H7 (cell line): ENCODE results near the gene NDRG3. TPM values are rescaled to one million over a fixed set of nuclear protein-coding genes. Genes with fewer than 3 reads are reported as not detected.
A peak's percentile ranks its signal among the peaks of the same experiment; 100 is the strongest.
"Not testable (repeated sequence)": the region's sequence is repeated elsewhere in the genome, so short reads cannot be mapped to it uniquely, and the experiment has no call there.

Experiments used
- DNase-seq: peaks from one replicate; pipeline ENCODE4 v3.0.0; 2012
- H3K27me3 ChIP-seq: 2 replicates; pipeline ENCODE4 v1.6.0; 2011; ENCODE audit warnings: mild to moderate bottlenecking, low read length; ENCODE audit not compliant: control insufficient read depth, insufficient read depth
- H3K36me3 ChIP-seq: replicated peaks from 2 replicates; pipeline ENCODE4 v1.5.1; 2011; ENCODE audit warnings: low read length; ENCODE audit not compliant: control insufficient read depth, insufficient read depth
- H3K4me3 ChIP-seq: 2 replicates; pipeline ENCODE4 v1.5.1; 2011; ENCODE audit warnings: low read depth, mild to moderate bottlenecking, control low read depth, low read length, moderate library complexity; ENCODE audit not compliant: insufficient read depth
- total RNA-seq: library from RNA; depleted of rRNA; stranded (reverse); fragments of >200 nt; shearing (Covaris generic); gene quantifications from 2 replicates; pipeline ENCODE4 v1.2.3, GENCODE V29; 2014

The NDRG3 gene
- total RNA-seq, 1 experiment from 2014 or later: 23.2 TPM

GRCh38 chr20:36688630-36689029, 57.3 kb downstream of the NDRG3 start:
- DNase-seq: no peak
- no peaks in the 10 kb centered on the region for H3K27me3 ChIP-seq
- H3K36me3 ChIP-seq: no peaks in the 10 kb centered on the region
- H3K4me3 ChIP-seq: no peak overlapping the region

GRCh38 chr20:36687850-36688249, 58.0 kb downstream of the NDRG3 start:
- H3K36me3 ChIP-seq: no peaks in the 10 kb centered on the region
- no peak for DNase-seq
- no peaks in the 10 kb centered on the region for H3K27me3 ChIP-seq
- no peak overlapping the region for H3K4me3 ChIP-seq

DNA sequence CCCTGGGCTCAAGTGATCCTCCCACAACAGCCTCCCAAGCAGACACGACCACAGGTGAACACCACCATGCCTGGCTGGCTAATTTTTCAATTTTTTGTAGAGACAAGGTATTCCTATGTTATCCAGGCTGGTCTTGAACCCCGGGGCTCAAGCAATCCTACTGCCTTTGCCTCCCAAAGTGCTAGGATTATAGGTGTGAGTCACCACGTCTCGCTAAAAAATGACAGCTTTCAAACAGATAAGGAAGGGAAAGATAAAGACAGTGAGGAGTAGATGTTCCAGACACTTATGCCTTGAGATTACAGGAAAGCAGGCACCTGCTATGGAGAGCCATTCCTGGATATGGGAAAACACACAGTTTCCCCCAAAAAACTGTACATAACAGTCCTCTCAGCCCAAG, 58.9 kb downstream of the NDRG3 start:
- no peak for DNase-seq
- Histone ChIP-seq H3K4me3 (no peak overlapping the region), H3K36me3 (no peaks in the 10 kb centered on the region), H3K27me3 (no peaks in the 10 kb centered on the region)

DNA sequence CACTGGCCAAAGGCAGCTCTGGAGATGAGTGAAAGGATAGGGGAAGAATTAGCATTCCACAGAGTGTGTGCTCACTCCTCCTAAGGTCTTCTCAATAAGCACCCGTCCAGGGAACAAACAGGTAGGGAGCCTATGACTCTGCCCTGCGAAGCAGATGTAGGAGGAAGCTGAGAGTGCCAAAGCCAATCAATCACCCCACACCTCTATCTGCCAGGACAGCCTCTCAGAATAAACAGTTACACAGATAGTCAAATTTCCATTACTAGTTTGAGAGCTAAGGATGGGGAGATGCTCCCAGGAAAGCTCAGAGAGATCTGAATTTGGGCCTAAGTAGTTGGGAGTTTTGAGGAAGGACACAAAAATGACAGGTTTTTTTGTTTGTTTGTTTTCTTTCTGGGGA, 59.4 kb downstream of the NDRG3 start:
- H3K27me3 ChIP-seq: no peaks in the 10 kb centered on the region
- no peak for DNase-seq
- no peak overlapping the region for H3K4me3 ChIP-seq
- no peaks in the 10 kb centered on the region for H3K36me3 ChIP-seq

GRCh38 chr20:36684747-36685146, 61.1 kb downstream of the NDRG3 start:
- Histone ChIP-seq H3K4me3 (no peak overlapping the region), H3K27me3 (no peaks in the 10 kb centered on the region), H3K36me3 (no peaks in the 10 kb centered on the region)
- DNase-seq: no peak

DNA sequence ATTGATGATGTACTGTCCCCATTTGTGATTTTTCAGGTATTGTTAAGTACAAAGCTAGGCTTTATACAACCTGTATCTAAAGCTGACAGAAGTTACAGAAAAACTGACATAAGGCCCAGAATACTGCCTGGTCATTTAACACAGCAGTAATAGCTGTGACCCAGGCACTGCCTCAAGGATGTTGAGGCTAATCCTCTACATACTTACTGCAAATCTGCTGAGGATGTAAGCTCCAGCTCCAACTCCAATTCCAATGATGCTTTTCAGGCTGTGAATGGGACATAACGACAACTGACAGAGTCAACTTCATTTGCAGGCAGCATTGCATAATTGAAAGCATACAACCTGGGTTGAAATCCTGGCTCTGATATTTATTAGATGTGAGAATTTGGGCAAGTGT, 63.6 kb downstream of the NDRG3 start:
- Histone ChIP-seq H3K4me3 (no peak overlapping the region), H3K27me3 (no peaks in the 10 kb centered on the region), H3K36me3 (no peaks in the 10 kb centered on the region)
- DNase-seq: no peak

DNA sequence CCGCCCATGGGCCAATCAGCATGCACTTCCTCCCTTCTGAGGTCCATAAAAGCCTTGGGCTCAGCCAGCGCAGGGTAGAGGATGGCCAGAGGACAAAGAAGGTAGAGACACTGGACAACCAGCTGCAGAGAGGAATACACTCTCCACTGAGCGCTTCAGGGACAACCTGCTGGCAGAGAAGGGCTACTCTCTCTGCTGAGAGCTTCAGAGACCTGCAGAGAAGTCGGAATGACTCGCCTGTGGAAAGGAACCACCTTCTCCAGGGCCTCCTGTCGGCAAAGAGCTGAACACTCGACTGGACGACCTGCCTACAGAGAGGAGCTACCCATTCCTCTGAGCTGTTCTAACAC, 68.5 kb downstream of the NDRG3 start:
- Histone ChIP-seq H3K4me3 (peak overlapping the region; percentile 30), H3K36me3 (no peaks in the 10 kb centered on the region), H3K27me3 (no peaks in the 10 kb centered on the region)
- DNase-seq: no peak

DNA sequence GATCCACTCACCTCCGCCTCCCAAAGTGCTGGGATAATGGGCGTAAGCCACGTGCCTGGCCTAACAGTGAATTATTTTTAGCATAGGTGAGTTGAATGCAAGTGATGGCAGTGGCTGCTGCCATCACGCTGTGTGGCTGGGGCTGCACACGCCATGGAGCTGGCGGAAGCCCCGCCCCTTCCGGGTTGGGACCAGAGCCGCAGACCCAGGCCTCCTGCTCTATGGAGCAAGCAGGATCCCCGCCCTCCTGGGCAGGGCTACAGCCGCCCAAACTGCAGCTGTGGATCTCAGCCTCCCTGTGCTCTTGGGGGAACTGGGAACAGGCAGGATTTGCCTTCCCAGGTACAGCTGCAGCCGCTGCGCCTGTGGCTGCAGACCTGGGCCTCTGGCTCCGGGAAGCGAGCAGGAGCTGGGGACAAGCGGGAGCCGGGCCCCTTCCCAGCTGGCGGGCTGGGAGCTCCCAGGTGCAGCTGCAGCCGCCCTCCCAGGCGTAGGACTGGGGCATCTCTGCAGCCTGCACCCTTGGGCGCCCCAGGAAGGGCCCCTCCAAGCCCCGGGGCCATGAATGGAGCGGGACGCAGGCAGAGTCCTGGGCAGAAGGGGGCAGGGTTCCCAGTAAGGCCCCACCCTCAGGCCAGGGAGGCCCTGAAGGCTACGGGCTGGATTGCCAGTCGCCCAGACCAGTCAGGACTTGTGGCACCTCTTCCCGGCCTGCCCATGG, 69.0 kb downstream of the NDRG3 start:
- peak overlapping the region; percentile 87 for H3K4me3 ChIP-seq
- no peaks in the 10 kb centered on the region for H3K27me3 ChIP-seq
- no peaks in the 10 kb centered on the region for H3K36me3 ChIP-seq
- peak; percentile 94 for DNase-seq

DNA sequence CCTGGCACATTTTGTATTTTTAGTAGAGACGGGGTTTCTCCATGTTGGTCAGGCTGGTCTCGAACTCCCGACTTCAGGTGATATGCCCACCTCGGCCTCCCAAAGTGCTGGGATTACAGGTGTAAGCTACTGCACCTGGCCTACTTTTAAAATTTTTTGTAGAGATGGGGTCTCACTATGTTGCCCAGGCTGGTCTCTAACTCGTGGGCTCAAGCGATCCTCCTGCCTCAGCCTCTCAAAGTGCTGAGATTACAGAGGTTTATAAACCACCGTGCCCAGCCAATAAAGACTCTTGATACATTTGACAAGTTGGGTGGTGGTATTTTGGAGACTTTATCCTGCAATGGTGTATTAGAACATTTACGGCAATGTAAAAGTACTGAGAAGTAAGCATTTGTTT, 70.3 kb downstream of the NDRG3 start:
- not testable (repeated sequence) for H3K36me3 ChIP-seq, H3K4me3 ChIP-seq, DNase-seq, H3K27me3 ChIP-seq

DNA sequence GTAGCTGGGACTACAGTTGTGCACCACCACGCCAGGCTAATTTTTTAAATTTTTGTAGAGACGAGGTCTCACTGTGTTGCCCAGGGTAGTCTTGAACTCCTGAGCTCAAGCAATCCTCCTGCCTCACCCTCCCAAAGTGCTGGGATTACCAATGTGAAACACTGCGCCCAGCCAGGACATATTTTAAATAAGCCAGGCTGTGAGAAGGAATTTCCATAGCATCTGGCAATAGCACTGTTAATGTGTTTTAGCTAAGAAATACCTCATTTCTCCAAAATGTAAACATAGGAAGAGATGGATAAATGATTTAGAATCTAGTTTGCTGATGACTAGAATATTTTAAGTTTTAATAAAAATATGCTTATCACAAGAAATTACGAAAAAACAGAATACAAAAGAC, 72.9 kb downstream of the NDRG3 start:
- no peaks in the 10 kb centered on the region for H3K27me3 ChIP-seq
- no peak overlapping the region for H3K4me3 ChIP-seq
- no peak for DNase-seq
- no peaks in the 10 kb centered on the region for H3K36me3 ChIP-seq

DNA sequence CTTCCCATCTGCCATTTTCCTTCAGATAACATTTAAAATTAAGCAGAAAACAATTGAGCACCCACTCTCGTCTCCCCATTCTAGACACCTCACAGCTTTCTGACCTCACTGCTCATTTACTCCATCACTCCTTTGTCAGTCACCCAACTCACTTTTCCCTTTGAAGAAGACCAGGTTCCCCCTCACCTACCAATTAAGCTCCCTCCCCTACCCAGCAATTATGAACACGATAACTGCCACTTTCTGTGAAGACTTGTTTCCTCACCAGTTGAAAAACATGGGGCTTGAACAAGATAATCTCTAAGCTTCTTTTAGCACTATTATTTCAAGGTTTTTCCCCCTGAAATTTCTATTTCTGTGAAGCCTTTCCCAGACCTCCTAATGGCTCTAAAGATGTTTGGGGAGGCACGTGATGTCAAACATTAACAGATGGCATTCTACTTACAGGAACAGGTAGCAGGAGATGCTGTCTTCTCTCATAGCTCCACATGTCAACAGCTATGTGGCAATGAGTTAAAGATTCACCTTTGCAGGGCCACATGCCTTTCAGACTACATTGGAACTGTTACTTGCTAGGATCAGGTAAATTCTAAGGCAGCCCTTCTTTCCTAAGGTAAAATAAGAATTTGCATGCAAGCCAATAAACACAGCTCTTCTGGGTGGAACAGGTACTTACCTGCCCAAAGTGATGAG, 75.1 kb downstream of the NDRG3 start:
- H3K4me3 ChIP-seq: no peak overlapping the region

DNA sequence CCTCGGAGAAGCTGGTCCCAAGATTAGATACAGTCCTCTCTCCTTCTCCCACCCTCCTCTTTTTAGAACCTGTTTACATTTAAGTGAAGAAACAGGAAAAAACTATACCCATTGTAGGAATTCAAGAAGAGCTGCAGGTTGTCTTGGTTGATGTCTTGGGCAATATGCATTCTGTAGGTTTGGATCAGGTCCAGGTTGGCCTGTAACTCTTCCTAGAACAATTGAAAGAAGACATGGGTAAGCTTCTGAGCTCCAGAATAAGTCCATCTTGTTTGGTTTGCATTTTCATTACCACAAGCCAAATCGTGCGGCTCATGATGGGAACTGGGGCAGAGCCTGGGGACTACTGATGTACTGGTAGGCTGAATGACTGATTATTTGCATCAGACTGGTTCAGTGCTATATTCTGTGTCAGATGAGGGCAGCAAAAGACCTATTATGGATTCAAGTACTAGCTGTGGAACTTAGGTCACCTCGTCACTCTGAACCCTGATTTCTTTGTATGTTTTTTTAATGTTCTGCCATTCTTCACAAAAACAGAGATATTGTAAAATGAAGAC, 79.6 kb downstream of the NDRG3 start:
- no peak for DNase-seq
- Histone ChIP-seq H3K36me3 (no peaks in the 10 kb centered on the region), H3K4me3 (no peak overlapping the region), H3K27me3 (no peaks in the 10 kb centered on the region)

More for the DNA sequence above, 75.1 kb downstream of the NDRG3 start:
- Histone ChIP-seq H3K36me3 (no peaks in the 10 kb centered on the region), H3K27me3 (no peaks in the 10 kb centered on the region)
- no peak for DNase-seq

GRCh38 chr20:36663031-36663430, 82.9 kb downstream of the NDRG3 start:
- no peak for DNase-seq
- Histone ChIP-seq H3K36me3 (no peaks in the 10 kb centered on the region), H3K4me3 (no peak overlapping the region), H3K27me3 (no peaks in the 10 kb centered on the region)

GRCh38 chr20:36658300-36658699, 87.6 kb downstream of the NDRG3 start:
- peaks cover under 1% of the 10 kb centered on the region for H3K36me3 ChIP-seq
- no peak overlapping the region for H3K4me3 ChIP-seq
- no peak for DNase-seq
- no peaks in the 10 kb centered on the region for H3K27me3 ChIP-seq

- H3K27me3 ChIP-seq: no peaks in the 10 kb centered on the region
- DNase-seq: no peak
- H3K4me3 ChIP-seq: no peak overlapping the region
- H3K36me3 ChIP-seq: peaks cover 1% of the 10 kb centered on the region
Observed at GRCh38 chr20:36656733-36657132, 89.2 kb downstream of the NDRG3 start.
